GM21723 (cell line): Measurements from ENCODE around the gene CBFA2T2.
"Not testable (repeated sequence)": the region's sequence is repeated elsewhere in the genome, so short reads cannot be mapped to it uniquely, and the experiment has no call there.

Source experiments
- ATAC-seq: cut with Tn5 transposase; IDR thresholded peaks from one replicate; pipeline ENCODE4 v1.9.1; 2021; ENCODE audit warnings: mild to moderate bottlenecking, moderate library complexity; ENCODE audit not compliant: unreplicated experiment

CBFA2T2 gene

DNA sequence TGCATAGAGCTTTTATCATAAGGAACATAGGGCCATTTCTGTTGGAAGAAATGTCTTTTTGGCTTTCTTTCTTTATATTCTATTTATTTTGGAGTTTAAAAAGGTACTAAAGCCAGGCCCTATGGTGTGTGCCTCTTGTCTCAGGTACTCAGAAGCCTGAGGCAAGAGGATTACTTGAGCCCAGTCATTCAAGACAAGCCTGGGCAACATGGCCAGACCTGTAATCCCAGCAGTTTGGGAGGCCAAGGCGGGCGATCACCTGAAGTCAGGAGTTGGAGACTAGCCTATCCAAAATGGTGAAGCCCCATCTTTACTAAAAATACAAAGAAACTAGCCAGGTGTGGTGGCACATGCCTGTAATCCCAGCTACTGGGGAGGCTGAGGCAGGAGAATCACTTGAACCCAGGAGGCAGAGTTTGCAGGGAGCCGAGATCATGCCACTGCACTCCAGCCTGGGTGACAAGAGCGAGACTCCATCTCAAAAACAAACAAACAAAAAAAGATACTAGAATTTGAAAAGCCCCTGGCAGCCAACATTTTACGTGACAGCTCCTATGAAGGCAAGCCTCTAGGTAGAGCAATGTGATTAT lies 80.0 kb downstream of the CBFA2T2 start:
- ATAC-seq, result no peak

DNA sequence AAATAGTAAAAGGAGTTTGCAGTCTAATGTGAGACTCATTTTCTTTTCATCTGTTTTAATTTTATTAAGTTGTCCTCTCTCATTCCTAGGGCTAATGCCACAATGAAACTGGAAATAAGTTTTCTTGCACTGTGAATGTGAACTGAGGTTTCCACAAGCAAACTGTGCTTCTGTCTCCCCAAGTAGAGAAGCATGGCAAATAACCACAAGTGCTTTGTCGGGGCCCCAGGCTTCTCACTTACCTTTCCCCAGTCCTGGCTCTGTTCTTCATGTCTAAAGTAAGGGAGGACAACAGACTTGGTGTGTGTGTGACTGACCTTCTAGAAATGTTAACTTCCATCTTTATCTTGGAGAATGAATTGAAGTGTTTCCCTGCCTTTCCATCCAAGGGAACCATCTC lies 80.8 kb downstream of the CBFA2T2 start:
- no peak for ATAC-seq

DNA sequence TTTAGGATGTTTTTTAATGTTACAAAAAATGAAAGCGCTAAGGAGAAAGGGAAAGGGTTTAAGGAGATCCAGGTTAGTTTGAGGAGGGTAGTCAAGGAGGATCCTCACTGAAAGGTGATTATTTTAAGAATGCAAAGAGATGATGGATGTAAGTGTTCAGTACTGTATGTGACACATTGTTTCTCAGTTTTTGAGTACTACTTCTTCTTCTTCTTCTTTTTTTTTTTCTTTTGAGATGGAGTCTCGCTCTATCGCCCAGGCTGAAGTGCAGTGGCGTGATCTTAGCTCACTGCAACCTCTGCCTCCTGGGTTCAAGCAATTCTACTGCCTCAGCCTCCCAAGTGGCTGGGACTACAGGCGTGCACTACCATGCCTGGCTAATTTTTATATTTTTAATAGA lies 83.4 kb downstream of the CBFA2T2 start:
- ATAC-seq, result not testable (repeated sequence)

DNA sequence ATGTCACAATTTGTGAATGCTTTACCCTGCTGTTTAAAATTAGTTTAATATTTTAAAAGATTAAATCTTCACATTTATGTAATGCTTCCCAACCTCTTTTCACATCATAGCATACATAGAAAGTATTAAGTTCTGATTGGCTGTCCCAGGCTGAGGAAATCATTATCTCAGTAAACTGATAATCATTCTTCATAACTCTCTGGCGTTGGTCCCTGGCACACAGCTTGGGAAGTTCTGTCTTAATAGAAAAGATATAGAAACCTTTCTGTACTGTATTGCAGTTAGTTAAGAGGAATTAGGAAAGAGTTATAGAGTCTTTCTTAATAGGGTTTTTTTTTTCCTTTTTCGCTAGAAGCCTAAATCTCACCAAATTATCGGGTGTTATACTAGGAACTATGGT lies 85.4 kb downstream of the CBFA2T2 start:
- ATAC-seq, result no peak

DNA sequence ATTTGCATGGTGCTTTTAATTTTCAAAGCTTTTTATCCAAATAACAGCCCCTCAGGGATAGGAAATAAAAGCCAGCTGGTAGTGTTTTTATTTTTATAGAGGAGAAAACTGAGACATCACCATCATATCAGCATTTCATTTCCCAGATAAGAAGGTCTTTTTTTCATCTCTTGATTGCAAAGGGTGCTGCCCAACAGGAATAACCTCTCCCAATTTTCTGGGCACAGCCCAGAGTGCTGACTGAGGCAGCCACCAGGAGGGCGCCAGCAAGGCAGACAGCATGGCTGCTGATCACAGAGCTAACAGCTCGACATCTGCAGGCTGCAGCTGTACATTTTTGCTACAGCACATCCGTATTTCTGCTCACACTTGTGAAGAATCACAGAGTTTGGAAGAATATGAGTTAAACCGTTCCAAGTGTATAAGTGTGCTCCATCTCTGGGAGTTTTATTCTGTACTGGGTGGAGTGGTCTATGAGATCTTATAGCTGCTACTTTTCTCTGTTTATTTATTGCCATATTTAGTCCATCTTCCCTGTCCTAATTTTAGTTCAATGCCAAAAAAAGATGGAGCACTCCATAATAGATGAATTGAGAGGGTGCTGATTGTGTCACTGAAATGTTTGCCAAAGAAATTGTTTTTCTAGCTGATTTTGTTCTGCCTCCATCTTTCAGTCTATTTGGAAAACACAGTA lies 86.7 kb downstream of the CBFA2T2 start:
- no peak for ATAC-seq

DNA sequence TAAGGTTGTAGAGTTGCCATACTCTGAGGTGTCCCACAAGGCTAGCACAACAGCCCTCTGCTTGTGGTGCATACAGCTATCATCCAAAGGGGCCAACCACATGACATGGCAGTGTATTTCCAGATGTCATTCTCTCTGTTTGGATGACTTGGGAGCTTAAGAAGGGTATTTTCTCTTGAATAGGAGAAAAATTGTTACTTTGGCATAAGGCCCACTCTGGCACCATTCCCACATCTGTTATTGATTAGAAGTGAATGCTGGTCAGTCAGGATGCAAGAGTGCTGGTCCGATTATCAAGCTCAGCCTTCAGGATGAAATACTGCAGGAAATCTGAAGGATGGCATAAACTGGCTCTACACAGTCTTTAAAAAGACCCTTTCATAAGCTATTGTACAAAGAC lies 88.6 kb downstream of the CBFA2T2 start:
- ATAC-seq, result no peak

DNA sequence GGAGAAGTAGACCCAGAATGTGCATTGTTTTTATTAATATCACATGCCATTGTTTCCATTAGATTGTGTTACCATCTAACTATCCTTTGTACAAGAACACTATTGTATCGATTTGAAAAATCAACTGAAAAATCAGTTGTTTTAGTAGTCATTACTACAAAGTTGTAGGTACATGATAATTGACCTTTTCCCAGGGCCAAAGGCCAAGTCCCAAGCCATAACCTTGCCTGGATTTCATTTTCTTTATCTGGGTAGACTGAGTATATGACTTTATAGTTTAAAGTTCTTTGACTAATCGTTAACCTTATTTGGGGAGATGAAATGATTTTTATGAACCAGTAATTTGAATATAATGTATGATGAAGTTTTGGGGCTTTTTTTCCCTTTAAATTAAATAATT lies 93.2 kb downstream of the CBFA2T2 start:
- no peak for ATAC-seq

DNA sequence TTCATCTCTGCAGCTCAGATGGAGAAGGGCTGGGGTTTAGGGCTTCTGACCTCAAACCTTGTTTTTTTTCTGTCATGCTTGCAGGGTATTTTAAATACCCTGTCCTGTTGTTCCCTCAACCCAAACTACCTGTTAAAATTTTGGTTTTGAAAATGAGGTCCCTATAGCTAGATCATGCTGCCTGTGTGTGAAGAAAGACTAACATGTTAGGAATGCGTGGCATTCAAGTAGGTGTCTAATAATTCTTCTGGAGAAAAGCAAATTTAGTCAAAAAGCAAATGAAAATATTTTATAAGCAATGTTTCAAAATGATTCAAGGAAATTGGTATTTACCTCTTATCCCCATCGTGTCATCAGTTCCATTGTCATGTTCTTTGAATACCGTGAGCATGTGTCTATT lies 95.1 kb downstream of the CBFA2T2 start:
- ATAC-seq, result no peak

DNA sequence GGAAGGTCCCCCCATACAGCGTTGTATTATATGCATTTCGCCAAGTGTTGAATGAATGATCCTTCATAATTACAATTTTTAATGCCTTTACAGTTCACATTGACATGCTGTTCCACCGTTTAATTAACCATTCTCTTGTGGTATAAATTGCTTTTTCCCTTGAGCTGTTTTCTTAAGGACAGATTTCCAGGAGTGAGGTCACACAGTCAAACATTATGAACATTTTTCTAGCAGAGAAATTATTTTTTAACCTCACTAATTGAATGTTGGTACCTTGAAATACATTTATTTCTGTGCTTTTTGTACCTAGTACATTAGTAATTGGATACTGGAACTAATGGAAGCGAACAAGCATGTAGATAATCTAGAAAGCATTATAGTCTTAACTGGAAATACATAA lies 95.5 kb downstream of the CBFA2T2 start:
- no peak for ATAC-seq

DNA sequence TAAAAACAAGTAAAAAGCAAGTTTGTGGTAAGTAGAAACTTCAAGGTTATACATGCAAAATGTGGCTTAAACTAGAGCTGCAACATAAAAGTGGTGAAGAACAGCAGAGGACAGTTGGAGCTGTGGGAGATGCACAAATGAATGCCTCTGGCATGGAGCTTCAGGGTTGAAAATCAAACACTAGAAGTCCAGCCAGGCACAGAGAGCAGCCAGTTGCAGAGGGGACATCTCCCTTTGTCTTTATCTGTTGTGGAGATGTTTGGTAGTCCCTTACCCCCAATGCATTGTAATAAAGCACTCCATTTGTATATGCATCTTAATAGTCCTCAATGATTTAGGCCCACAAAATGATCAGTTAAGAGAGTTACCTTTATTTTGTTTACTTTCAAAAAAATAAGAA lies 99.2 kb downstream of the CBFA2T2 start:
- no peak for ATAC-seq

DNA sequence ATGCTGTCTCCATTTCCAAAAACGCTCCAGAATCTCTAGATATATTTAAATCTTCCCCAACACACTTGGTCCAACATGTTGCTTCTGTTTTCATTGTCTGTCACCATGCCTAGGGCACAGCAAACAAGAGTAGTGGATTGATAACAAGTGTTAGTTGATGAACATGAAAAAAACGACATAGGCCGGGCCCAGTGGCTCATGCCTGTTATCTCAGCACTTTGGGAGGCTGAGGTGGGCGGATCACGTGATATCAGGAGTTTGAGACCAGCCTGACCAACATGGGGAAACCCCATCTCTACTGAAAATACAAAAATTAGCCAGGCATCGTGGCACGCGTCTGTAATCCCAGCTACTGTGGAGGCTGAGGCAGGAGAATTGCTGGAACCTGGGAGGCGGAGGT lies 102.0 kb downstream of the CBFA2T2 start:
- ATAC-seq, result not testable (repeated sequence)

DNA sequence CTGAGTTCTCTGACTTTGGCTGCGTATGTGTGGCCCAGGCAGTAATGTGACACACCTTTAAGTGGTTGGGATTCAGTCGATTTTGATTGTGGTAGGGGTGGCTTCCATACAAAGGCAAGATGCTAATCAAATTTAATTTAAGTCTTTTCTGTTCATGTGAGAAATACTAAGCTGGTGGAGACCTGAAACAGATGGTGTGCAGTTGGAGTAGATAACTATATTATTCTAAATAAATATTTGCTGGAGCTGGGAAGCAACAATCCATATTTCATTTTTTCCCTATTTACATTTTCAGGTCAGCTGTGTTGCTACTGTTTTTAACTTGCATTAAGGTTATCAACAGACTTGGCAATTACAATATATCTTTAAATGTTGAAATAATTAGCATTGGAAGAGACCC lies 104.8 kb downstream of the CBFA2T2 start:
- ATAC-seq, result no peak

DNA sequence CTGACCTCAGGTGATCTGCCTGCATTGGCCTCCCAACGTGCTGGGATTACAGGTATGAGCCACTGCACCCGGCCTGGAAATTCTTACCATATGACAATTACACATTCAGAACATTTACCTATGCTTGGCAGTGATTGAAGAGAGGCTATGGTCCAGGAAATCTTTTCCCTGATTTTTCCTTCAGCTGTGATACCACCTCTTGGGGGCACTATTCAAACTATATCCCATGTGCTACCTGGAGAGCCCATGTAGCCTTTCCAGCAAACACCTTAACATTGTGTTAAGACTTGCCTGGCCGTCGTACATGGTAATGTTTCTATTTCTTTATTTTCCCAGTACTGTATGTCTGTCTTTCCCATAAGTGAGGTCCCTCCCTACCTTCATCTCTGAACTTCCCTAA lies 110.5 kb downstream of the CBFA2T2 start:
- ATAC-seq, result no peak

DNA sequence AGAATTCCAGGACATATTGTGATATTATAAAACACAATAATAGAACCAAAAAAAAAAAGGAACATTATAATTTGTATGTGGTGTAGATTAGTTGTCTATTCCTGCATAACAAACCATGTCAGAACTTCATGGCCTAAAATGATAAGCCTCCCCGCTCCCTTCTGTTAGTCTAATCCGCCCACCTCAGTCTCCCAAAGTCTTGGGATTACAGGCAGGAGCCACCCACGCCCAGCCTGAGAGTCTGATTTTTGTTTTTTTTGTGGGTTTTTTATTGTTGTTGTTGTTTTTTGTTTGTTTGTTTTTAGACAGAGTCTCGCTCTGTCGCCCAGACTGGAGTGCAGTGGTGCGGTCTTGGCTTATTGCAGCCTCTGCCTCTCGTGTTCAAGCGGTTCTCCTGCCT lies 111.1 kb downstream of the CBFA2T2 start:
- no peak for ATAC-seq

DNA sequence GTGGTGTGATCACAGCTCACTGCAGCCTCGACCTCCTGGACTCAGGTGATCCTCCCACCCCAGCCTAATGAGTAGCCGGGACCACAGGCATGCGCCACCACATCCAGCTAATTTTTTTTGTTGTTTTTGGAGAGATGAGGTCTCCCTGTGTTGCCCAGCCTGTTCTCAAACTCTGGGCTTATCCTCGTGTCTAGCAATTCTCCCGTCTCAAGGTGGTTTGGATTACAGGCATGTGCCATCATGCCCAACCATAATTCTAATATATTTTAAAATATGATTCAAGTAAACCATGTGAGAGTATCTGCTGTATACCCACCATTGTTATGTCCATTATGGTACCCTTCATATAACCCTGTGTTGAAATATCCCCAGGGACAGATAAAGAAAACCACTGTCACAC lies 112.0 kb downstream of the CBFA2T2 start:
- ATAC-seq, result no peak

DNA sequence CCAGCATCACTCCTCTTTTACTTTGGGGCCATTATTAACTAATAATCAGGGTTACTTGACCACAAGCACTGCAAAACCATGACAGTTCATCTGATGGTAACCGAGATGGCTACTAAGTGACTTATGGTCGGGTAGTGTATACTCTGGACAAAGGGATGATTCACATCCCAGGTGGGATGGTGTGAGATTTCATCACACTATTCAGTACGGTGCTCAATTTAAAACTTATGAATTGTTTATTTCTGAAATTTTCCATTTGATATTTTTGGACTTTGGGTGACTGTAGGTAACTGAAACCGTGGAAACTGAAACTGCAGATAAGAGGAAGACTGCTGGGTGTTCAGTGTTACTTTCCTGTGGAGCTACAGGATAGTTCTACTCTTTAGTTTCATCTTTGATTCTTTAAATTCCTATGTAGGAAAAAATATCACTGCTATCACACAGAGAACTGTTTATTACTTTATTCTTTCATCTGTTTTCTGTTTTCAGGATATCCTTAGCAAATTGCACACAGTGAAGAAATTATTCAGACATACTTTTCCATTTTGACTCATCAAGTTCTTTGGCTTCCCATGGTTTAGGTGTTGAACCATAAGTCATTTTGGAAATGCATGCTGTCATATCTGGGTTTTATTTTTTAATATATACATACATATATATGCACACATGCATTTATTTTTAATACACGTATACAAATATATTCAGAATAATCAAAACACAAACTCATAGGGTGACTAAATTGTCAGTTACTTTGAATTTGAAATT lies 113.1 kb downstream of the CBFA2T2 start:
- peak; percentile 51 for ATAC-seq

DNA sequence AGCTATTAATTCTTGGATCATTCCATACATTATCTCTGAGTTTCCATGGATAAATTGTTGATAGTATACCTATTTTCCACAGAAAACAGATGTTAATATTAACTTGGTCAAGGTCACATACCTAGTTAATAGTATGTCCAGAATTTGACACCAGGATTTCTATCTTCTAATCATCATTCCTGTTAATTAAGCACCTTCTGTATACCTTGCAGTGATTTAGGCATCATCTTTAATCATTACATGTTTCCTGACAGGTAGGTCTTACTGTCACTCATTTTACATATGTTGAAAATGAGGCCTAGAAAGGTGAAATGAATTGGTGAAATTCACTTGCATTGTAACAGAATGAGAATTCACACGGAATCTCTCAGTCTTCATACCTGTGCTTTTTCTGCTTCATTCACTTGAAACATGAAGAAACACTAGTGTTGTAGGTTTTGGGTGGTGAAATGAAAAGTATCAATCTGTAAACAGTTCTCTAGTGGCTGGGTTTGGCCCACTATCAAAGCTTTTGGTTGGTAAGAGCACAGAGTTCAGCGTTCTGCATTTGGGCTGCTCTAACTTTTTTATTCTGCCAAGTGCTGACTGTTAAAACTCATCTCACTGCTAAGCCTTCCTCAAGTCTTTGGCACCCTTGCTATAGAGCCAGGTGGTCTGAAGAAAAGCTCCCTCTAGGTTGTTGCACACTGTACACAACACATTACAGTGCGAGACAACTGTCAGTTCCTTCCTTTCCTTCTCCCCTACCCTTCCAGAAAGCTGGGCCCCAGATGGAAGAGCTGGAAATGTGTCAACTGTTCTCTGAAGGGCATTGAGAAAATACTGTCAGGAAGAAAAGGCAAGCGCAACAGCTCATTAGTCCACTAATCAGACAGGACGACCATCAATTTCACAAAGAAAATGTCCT lies 114.4 kb downstream of the CBFA2T2 start:
- no peak for ATAC-seq

DNA sequence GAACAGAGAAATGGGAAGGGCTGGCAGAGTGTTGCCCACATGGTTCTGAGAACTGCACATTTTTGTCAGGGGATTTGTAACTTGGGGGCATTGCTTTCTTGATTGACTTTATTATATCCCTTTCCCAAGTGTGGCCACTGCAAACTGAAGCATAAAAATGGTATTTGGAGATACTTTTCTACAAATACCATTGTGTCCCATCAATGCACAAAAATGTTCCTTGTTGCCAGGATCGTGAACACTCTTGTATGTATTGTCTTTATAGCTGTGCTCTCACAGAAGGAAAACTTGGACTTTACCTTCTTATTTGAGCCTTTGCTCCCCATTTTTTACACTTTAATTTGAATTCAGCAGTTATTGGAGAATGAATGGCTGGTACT lies 115.1 kb downstream of the CBFA2T2 start:
- no peak for ATAC-seq

DNA sequence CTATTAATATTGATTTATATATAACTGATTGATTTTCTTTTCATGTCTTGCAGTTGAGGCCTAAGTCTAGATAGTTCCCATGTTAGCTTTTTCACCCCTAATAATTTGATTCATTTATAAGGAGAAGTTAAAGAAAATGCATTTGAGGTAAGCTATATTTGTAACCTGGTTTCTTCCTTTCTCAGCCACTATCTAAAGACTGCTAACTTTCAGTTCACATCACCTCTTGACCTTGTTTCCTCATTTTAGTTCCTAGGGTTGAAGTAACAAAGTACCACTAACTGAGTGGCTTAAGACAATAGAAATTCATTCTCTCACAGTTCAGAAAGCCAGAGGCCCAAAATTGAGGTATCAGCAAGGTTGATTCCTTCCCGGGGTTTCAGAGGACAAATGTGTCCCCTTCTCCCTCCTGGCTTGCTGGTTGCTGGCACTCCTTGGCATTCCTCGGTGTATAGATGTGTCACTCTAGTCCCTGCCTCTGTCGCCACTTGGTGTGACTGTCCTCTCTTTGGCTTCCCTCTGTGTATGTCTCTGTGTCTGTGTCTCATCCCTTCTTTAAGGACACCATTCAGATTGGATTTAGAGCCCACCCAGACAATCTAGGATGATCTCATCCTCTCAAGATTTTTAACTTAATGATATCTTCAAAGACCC lies 116.3 kb downstream of the CBFA2T2 start:
- peak; percentile 61 for ATAC-seq

DNA sequence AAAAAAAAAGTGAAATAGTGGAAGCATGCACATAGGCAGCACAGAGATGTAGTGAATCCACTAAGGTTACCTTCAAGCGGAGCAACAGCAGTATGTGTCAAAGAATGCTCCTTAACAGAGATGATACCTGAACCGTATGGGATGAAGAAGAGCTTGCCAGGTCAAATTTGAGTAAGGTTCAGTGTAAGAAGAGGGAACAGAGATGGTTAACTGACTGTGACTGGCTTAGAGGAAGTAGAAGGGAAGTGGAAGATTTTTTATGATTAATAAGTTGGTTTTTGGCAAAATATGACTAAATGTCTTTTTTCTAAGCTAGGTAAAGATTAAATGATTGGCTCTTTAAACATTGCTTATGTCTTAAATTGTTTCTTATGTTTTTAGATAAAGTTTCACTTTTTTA lies 119.6 kb downstream of the CBFA2T2 start:
- no peak for ATAC-seq

DNA sequence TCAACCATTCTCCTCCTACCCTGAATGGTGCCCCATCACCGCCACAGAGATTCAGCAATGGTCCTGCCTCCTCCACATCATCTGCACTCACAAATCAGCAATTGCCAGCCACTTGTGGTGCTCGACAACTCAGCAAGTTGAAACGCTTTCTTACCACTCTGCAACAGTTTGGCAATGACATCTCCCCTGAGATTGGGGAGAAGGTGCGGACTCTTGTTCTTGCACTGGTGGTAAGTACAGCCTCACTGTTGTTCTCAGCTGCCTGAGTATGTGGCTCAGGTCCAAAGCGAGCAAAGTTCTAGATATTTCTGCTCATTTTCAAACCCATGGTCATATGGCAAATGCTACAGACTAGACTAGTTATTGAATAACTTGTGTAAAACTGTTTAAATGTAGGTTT lies 121.2 kb downstream of the CBFA2T2 start:
- no peak for ATAC-seq
